Ovary (tissue), 9 donors: Measurements from ENCODE around the gene GRK6. TPM values are rescaled to one million over a fixed set of nuclear protein-coding genes. Genes with fewer than 3 reads are reported as not detected.

ENCODE experiments used
- DNase-seq, 5 donors: peaks; one replicate each; pipeline ENCODE4 v3.0.0-alpha.2; 2019 to 2020
- H3K27ac ChIP-seq, 2 donors: fragments of 200-600 bp; one replicate each; pipeline versions ENCODE4 v1.5.1 to v1.8.0; 2019 to 2022
- H3K27me3 ChIP-seq: fragments of 200-600 bp; one replicate; pipeline ENCODE4 v1.8.0; 2022
- H3K36me3 ChIP-seq: fragments of 200-600 bp; sonication (generic); one replicate; pipeline ENCODE4 v1.5.1; 2019
- H3K4me1 ChIP-seq: one replicate; pipeline ENCODE4 v1.8.1; 2013; ENCODE audit warnings: mild to moderate bottlenecking, moderate library complexity; ENCODE audit not compliant: insufficient read depth
- H3K4me3 ChIP-seq: fragments of 200-600 bp; sonication (generic); one replicate; pipeline ENCODE4 v1.5.1; 2017
- H3K9me3 ChIP-seq, 2 donors: fragments of 200-600 bp in 1 of 2; sonication (generic) in 1 of 2; one replicate each; pipeline versions ENCODE4 v1.5.1 to v1.8.1; 2013 to 2019; ENCODE audit warnings: mild to moderate bottlenecking in 1 of 2, moderate library complexity in 1 of 2
- CTCF ChIP-seq, 3 donors: fragments of 450-650 bp in 2 of 3; fragments of 200-600 bp in 1 of 3; IDR thresholded peaks; one replicate each; pipeline versions ENCODE4 v1.5.1 to v1.8.0; 2016 to 2022; ENCODE audit warnings: antibody characterized with exemption in 3 of 3, mild to moderate bottlenecking in 1 of 3
- EP300 ChIP-seq: sonication (generic); formaldehyde crosslinking; IDR thresholded peaks from one replicate; pipeline ENCODE4 v1.6.1; 2017; ENCODE audit warnings: antibody characterized with exemption
- POLR2A ChIP-seq: fragments of 450-650 bp; IDR thresholded peaks from one replicate; pipeline ENCODE4 v1.6.1; 2017; ENCODE audit warnings: antibody characterized with exemption, mild to moderate bottlenecking, moderate library complexity
- WGBS, 3 donors: extraction: QIAGEN DNeasy Blood & Tissue Kit in 1 of 3; methylation state at CpG; one replicate each; pipeline versions ENCODE4 v1.1.5 to v1.1.7; 2013 to 2017; 5-methylcytosine and 5-hydroxymethylcytosine counted together
- intact Hi-C, 4 donors: fragments of 100-400 bp; cut with DNase I; formaldehyde crosslinking; loops; one replicate each; pipeline versions ENCODE4 v1.11.0 to v1.15.1; 2022 to 2023
- polyA plus RNA-seq, 2 donors: library from polyadenylated mRNA; stranded (reverse); fragments of 200-250 nt in 1 of 2; fragments of 350-450 nt in 1 of 2; fragmentation: Illumina TruSeq in 1 of 2; extraction: RNeasy Lipid Tissue Mini Kit (QIAGEN cat#74804) in 1 of 2; gene quantifications; one replicate each; pipeline ENCODE4 v1.2.3, GENCODE V29; 2013 to 2014
- total RNA-seq, 7 donors: library from RNA; depleted of rRNA in 2 of 7; stranded (reverse); fragments of >200 nt in 2 of 7; fragmentation: NEBNext Ultra II Directional in 3 of 7; extraction: Animal tissue kit (Norgen Biotek cat#: 25700) in 3 of 7; gene quantifications; one replicate each; pipeline versions ENCODE4 v1.1.0 to v1.2.4, GENCODE V29; 2016 to 2023
- donor health status: DM: no; HTN: no; CAD: no; lungs with moderate emphysema.
- donor health status: DM: no; HTN: no; CAD: no.
- donor health status: Bipolar disorder and iron deficiency.
- donor health status: DM: yes; HTN: yes; CAD: no.
- donor health status: DM: no; HTN: no; CAD: no.
- donor health status: DM: yes; HTN: yes; CAD: no.

GRK6 gene
- total and polyA plus RNA-seq, 9 donors: 5.9 to 30.3 (median 18.6) TPM

- Histone ChIP-seq H3K36me3 (no peaks in the 10 kb centered on the region), H3K27ac (no peak overlapping the region), H3K27me3 (peaks cover 9% of the 10 kb centered on the region), H3K9me3 (no peaks in the 10 kb centered on the region), H3K4me1 (peaks cover 9% of the 10 kb centered on the region), H3K4me3 (no peak overlapping the region)
- intact Hi-C loops: loop anchor here in 2 of 4 donors (5.0 kb wide), 2 partner anchors 55 to 95 kb away; partner anchors contain the start of gene PDLIM7 (in 1 of the 2)
- no peak for TF ChIP-seq POLR2A
- TF ChIP-seq CTCF (IDR thresholded peaks at IDR 0.05): peak in 1 of 3 donors; percentile 17
- WGBS, 3 donors: 3 to 4% (median 3%) methylated on average over 49 of the region's 49 CpGs
- peak; percentile 51 to 69 (median 54) for DNase-seq
These were observed 24.0 kb upstream of the GRK6 start for GRCh38 chr5:177402271-177403043.

GRCh38 chr5:177403102-177403791 is 23.2 kb upstream of the GRK6 start:
- Histone ChIP-seq H3K27ac (no peak overlapping the region), H3K4me1 (peaks cover 9% of the 10 kb centered on the region), H3K36me3 (no peaks in the 10 kb centered on the region), H3K27me3 (peaks cover 9% of the 10 kb centered on the region), H3K9me3 (no peaks in the 10 kb centered on the region), H3K4me3 (peak overlapping the region; percentile 33)
- TF ChIP-seq POLR2A (no peak), CTCF (IDR thresholded peaks at IDR 0.05) (no peak), EP300 (no peak)
- 1 to 3% (median 2%) methylated on average over 42 to 61 of the region's 61 CpGs for WGBS, 3 donors
- intact Hi-C loops: loop anchor here in 2 of 4 donors (5.0 kb wide), 2 partner anchors 54 to 94 kb away; partner anchors contain the start of gene PDLIM7 (in 1 of the 2)
- peak in 1 of 5 donors; percentile 45 for DNase-seq

GRCh38 chr5:177403792-177404640 is 22.5 kb upstream of the GRK6 start:
- no peak overlapping the region for H3K27ac ChIP-seq
- H3K36me3 ChIP-seq: no peaks in the 10 kb centered on the region
- WGBS, 3 donors: 0 to 1% (median 1%) methylated on average over 72 to 93 of the region's 93 CpGs
- H3K27me3 ChIP-seq: peaks cover 5% of the 10 kb centered on the region
- intact Hi-C loops: loop anchor here in 3 of 4 donors (2.0 to 5.0 kb wide), 5 partner anchors 45 to 95 kb away; partner anchors contain the start of gene PDLIM7 (in 1 of the 3)
- H3K4me1 ChIP-seq: peaks cover 9% of the 10 kb centered on the region
- no peaks in the 10 kb centered on the region for H3K9me3 ChIP-seq
- DNase-seq: peak; percentile 79 to 88 (median 84)
- H3K4me3 ChIP-seq: peak overlapping the region; percentile 33
- TF ChIP-seq CTCF (IDR thresholded peaks at IDR 0.05): peak; percentile 62 to 83 (median 81)
- TF ChIP-seq EP300: no peak
